GM19035 (cell line): ENCODE results near the gene RANGRF.
"Not testable (repeated sequence)": the region's sequence is repeated elsewhere in the genome, so short reads cannot be mapped to it uniquely, and the experiment has no call there.

Source experiments
- ATAC-seq: cut with Tn5 transposase; IDR thresholded peaks from one replicate; pipeline ENCODE4 v1.9.1; 2021; ENCODE audit not compliant: unreplicated experiment

Gene RANGRF, protein sequence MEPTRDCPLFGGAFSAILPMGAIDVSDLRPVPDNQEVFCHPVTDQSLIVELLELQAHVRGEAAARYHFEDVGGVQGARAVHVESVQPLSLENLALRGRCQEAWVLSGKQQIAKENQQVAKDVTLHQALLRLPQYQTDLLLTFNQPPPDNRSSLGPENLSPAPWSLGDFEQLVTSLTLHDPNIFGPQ

DNA sequence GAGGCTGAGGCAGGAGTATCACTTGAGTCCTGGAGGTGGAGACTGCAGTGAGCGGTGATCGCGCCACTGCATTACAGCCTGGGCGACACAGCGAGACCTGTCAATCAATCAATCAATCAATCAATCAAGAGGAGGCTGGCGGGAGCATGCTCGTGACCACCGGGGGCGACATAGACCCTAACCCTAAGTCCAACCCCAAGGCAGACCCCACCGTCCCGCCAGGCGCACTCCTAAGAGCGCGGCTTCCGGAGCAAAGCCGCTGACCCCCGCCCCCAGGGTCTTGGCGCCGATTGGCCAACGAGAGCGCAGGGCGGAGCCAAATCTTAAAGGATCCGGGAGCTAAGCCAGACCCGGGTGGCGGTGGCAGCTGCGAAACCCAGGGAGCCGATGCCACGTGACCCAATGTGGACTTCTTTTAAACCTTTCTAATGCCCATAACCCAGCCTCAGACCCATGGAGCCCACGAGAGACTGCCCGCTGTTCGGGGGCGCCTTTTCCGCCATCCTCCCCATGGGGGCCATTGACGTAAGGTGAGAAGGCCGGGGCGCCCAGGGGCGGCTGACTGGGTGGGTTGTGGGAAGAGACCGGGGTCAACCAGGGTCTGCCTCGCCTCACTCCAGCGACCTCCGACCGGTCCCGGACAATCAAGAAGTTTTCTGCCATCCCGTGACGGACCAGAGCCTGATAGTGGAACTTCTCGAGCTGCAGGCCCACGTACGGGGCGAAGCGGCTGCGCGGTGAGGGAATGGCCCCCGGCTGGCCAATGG lies at the start of gene RANGRF:
Gene RANGRF, plus strand, starts transcription at position 335 of the 767 bp plus-strand sequence. Its CDS starts 119 bp downstream, at position 454.
- ATAC-seq, result peak; percentile 83

DNA sequence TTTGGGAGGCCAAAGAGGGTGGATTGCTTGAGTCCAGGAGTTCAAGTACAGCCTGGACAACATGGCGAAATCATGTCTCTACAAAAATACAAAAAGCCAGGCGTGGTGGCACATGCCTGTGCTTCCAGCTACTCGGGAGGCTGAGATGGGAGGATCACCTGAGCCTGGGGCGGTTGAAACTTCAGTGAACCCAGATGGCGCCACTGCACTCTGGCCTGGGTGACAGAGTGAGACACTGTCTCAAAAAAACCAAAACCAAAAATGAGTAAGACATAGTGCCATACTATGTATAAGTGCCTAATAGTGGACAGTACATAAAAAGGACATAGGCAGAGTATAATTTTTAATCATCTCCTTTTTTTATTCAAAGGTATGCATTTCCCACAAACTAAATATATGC lies 44.6 kb upstream of the RANGRF start:
- no peak for ATAC-seq

DNA sequence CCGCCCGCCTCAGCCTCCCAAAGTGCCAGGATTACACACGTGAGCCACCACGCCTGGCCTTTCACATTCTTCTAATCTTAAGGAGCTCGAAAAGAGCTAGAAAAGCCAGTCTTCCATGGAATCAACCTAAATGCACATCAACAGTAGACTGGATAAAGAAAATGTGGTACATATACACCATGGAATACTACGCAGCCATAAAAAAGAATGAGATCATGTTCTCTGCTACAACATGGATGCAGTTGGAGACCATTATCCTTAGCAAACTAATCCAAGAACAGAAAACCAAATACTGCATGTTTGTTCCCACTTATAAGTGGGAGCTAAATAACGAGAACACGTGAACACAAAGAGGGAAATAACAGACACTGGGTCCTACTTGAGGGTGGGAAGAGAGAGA lies 43.7 kb upstream of the RANGRF start:
- ATAC-seq, result no peak

DNA sequence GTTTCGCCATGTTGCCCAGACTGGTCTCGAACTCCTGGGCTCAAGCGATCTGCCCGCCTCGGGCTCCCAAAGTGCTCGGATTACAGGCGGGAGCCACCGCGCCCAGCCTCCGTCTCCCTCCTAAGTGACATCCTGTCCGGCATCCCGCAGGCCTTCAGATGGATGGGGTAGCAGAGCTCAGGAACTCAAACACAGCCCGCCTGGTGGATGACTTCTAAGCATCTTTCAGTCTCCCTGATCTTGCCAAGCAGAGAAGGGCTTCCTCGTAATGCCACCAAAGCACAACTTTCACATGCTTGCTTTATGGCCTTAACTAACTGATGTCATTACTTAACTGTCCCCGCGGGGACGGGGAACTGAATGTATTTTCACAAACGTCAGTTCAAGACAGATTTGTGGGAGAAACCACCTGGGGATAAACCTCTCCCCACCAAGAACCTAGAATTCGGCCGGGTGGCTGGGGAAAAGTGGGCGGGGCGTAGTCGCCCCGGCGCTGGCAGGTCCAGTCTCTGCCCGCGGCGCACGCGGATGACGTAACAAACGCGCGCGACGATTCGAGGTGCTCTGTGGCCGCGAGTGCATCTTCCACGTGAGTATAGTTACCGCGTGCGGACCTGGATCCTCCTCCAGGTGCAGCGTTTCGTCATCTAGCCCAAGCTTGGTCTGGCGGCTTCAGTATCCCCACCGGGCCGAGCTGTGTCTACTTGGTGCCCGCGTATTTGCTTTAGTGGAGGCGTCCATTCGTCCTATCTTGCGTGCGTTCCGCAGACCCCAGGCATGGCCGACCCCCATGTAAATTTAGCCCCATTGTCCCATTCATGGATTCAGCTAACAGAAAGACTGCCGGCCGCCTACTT lies 39.5 kb upstream of the RANGRF start, which contains the start of gene PFAS:
Gene PFAS, plus strand, starts transcription at position 539 of the 857 bp plus-strand sequence. CDS start 4,649 bp downstream, outside the sequence.
- ATAC-seq, result peak; percentile 55

DNA sequence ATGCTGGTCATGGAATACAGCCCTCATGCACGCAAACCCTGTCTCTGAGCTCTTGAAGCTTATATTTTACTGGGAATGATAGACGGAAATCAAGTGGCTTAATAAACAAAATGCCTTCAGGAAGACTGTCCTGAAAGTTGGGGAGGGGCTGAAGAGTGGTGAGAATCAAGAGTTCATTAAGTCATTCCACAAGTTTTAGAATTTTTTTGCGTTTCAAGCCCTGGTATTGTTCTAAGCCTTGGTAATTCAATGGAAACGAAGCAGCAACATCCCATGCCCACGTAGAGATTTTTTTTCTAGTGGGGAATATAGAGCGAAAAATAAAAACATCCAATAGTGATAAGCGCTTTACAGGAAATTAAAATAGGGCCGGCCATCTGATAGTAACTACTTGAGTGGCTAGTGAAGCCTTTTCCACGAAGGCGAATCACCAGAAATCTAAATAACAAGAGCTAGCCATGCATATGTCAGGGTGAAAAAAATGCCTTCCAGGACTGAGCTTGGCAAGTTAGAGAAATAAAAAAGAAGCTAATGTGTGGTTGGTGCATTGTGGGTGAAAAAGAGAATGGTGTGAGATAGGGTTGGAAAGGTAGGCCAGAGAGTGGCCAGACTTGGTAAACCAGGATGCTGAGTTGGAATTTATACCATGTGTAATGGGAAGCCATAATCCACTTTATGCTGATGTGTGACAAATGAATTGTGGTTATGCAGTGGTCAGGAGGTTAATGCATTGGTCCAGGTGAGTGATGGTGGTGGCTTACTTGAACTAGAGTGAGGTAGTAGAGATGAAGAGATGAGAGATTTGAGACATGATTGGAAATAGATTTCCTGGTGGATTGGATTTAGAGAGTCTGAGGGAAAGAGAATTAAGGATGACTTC lies 38.6 kb upstream of the RANGRF start:
- ATAC-seq, result no peak

DNA sequence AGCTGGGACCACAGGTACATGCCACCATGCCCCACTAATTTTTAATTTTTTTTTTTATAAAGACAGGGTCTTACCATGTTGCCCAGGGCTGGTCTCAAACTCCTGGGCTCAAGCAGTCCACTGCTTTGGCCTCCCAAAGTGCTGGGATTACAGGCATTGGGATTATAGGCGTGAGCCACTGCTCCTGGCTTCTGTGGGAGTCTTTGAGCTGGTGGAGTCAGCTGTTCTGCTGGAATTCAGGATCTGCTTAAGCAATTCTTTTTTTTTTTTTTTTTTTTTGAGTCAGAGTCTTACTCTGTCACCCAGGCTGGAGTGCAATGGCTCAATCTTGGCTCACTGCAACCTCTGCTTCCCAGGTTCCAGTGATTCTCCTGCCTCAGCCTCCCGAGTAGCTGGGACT lies 37.1 kb upstream of the RANGRF start:
- ATAC-seq, result not testable (repeated sequence)

GRCh38 chr17:8253801-8254200 lies 34.7 kb upstream of the RANGRF start:
- no peak for ATAC-seq

DNA sequence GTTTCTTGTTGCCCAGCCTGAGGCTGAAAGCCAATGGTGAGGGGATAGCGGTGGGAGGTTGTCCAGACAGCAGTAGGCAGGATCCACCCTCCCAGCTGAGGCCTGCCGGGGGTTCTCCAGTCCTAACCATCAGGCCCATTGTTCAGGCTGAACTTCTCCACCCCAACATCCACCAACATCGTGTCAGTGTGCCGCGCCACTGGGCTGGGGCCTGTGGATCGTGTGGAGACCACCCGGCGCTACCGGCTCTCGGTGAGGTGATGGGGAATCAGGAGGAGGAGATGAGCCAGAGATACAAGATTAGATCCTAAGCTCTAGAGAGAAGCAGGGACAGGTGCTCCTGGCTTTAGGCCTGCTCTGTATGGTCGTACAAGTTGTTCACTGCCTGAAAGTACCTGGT lies 33.6 kb upstream of the RANGRF start:
- no peak for ATAC-seq

- no peak for ATAC-seq
Measured at GRCh38 chr17:8255499-8255898, 33.0 kb upstream of the RANGRF start.

DNA sequence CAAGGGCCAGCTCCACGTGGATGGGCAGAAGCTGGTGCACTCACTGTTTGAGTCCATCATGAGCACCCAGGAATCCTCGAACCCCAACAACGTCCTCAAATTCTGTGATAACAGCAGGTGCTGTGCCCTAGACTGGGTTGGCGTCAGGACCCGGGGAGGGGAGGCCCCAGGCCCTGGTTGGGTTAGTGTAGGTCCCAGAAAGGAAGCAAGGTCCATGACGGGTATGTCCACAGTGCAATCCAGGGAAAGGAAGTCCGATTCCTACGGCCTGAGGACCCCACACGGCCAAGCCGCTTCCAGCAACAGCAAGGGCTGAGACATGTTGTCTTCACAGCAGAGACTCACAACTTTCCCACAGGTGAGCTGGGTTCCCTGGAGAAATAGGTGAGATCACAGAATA lies 32.2 kb upstream of the RANGRF start:
- no peak for ATAC-seq

DNA sequence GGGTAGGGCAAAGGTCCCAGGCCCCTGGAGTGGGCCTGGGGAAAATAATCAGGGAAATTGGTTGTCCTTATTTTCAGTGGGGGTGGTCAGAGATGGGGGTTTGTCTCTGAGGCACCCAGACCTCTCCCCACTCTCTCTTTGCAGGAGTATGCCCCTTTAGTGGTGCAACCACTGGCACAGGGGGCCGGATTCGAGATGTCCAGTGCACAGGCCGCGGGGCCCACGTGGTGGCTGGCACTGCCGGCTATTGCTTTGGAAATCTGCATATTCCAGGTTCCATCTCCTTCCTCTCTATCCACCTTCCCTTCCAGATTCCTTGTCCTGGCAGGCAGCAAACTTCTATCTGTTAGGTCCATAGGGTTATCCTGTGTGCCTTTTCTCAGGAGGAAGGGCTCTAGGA lies 31.8 kb upstream of the RANGRF start:
- ATAC-seq, result no peak

- no peak for ATAC-seq
Measured at GRCh38 chr17:8257801-8258200, 30.7 kb upstream of the RANGRF start.

DNA sequence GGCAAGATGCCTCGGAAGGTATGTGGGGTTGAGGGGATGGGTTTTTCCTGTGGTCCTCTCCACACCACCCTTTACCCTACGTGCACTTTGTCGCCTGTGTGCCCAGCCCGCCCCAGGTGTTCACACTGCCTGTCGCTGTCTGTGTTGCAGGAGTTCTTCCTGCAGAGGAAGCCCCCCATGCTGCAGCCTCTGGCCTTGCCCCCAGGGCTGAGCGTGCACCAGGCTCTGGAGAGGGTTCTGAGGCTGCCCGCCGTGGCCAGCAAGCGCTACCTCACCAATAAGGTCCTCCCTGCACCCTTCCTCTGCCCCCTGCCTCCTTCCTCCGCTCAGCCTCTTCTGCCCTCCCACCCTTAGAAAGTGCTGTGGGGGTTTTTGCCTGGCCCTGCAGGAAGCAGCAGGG lies 24.1 kb upstream of the RANGRF start:
- ATAC-seq, result no peak

DNA sequence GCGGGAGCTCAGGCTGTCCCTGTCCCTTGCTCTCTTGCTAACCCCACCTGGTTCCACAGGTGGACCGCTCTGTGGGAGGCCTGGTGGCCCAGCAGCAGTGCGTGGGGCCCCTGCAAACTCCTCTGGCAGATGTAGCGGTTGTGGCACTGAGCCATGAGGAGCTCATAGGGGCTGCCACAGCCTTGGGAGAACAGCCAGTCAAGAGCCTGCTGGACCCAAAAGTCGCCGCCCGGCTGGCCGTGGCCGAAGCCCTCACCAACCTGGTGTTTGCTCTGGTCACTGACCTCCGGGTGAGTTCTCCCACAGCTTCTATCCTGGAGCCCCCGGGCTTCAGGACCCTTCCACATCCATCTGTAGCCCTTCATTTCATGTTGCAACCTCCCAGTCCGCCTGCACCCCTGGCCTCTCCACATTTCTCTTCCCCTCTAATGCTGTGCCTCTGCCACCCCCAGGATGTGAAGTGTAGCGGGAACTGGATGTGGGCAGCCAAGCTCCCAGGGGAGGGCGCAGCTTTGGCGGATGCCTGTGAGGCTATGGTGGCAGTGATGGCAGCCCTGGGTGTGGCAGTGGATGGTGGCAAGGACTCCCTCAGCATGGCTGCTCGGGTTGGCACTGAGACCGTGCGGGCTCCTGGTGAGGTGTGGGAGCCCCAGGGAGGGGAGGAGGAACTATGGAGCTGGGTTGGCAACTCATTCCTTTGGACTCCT lies 23.5 kb upstream of the RANGRF start:
- no peak for ATAC-seq

DNA sequence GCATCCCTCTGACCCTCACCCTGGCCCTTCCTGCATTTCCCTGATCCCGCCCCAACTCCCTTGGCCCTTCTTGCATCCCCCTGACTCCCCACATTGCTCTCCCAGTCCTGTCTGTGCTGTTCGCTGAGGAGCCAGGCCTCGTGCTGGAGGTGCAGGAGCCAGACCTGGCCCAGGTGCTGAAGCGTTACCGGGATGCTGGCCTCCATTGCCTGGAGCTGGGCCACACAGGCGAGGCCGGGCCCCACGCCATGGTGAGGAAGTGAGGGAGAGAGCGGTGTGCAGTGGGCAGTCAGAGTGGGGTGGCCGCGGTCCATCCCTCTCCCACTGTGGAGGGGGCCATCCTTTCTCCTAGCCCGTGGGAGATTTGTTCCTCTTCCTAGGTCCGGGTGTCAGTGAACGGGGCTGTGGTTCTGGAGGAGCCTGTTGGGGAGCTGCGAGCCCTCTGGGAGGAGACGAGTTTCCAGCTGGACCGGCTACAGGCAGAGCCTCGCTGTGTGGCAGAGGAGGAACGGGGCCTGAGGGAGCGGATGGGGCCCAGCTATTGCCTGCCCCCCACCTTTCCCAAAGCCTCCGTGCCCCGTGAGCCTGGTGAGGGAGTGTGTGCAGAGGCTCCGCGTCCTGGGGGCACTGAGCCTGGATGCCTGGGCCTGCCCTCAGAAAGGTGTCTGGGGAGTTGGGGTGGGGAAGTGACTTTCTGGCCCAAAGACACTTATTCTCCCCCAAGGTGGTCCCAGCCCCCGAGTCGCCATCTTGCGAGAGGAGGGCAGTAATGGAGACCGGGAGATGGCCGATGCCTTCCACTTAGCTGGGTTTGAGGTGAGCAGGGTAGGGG lies 21.6 kb upstream of the RANGRF start:
- ATAC-seq, result no peak

DNA sequence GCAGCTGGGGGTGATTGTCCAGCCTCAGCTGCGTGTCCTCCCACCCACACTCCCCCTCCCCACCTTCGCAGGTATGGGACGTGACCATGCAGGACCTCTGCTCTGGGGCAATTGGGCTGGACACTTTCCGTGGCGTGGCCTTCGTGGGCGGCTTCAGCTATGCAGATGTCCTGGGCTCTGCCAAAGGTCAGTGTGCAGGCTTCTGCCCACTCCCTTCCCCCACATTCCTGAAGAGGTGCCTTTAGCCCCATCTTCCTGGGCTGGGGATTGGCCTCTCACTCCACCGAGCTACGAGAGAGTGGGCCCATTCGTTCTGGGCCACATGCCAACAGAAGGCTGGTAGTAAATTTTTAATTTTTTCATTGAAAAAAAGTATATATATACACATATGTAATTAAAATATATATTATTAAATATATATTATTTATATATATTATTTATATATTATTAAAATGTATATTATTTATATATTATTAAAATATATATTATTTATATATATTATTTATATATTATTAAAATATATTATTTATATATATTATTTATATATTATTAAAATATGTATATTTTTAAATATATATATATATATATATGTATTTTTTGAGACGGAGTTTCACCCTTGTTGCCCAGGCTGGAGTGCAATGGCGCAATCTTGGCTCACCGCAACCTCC lies 20.9 kb upstream of the RANGRF start:
- ATAC-seq, result no peak

DNA sequence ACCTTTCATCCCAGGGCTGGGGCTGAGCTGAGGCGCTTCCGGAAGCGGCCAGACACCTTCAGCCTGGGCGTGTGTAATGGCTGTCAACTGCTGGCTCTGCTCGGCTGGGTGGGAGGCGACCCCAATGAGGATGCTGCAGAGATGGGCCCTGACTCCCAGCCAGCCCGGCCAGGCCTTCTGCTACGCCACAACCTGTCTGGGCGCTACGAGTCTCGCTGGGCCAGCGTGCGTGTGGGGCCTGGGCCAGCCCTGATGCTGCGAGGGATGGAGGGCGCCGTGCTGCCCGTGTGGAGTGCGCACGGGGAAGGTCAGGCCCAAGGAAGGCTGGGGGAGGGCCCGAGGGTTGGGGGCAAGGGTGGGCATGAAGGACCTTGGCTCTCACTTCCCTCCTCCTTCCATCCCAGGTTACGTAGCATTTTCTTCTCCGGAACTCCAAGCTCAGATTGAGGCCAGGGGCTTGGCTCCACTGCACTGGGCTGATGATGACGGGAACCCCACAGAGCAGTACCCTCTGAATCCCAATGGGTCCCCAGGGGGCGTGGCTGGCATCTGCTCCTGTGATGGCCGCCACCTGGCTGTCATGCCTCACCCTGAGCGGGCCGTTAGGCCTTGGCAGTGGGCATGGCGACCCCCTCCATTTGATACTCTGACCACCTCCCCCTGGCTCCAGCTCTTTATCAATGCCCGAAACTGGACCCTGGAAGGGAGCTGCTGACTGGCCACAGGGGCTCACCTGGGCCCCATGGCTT lies 19.7 kb upstream of the RANGRF start:
- no peak for ATAC-seq

GRCh38 chr17:8272421-8272820 lies 16.0 kb upstream of the RANGRF start:
- ATAC-seq, result no peak
